ENCODE data around the gene DHRSX. TPM values are rescaled to one million over a fixed set of nuclear protein-coding genes. Genes with fewer than 3 reads are reported as not detected.

DHRSX gene
- total and polyA plus RNA-seq, 2 of the 13 experiments (the other 11 are each of a cell fraction or from before 2014, with no cell fraction given): 15.5 to 24.3 TPM

- TF ChIP-seq EP300 (IDR thresholded peaks at IDR 0.05; ENCODE audit: low read depth in 2 of 2, low read length in 2 of 2) (peak in 1 of 2 experiments; percentile 30; a peak in 1 of 4 replicates), EP300 (CRISPR knock-in tag; IDR thresholded peaks at IDR 0.05; ENCODE audit: borderline replicate concordance) (peak; percentile 64; the same call in 1 of the 2 replicates), ZNF629 (CRISPR knock-in tag; conservative IDR thresholded peaks at IDR 0.05) (peak; percentile 33; the same call in 1 of the 2 replicates), TEF (CRISPR knock-in tag; IDR thresholded peaks at IDR 0.05) (no peak), SAP130 (CRISPR knock-in tag; IDR thresholded peaks at IDR 0.05; ENCODE audit: low read depth) (peak; percentile 62), ZNF331 (CRISPR knock-in tag; IDR thresholded peaks at IDR 0.05) (peak; percentile 56; the same call in 1 of the 2 replicates), CEBPB (IDR thresholded peaks at IDR 0.05; ENCODE audit: borderline replicate concordance, low read depth, low read length) (peak; percentile 92), CBX5 (CRISPR knock-in tag; IDR thresholded peaks at IDR 0.05; ENCODE audit: borderline replicate concordance) (peak; percentile 63; the same call in 1 of the 2 replicates), HNF4A (CRISPR knock-in tag; IDR thresholded peaks at IDR 0.05) (peak; percentile 26; the same call in 1 of the 2 replicates), TBX2 (CRISPR knock-in tag; IDR thresholded peaks at IDR 0.05; ENCODE audit: borderline replicate concordance) (peak; percentile 56), RCOR2 (CRISPR knock-in tag; IDR thresholded peaks at IDR 0.05) (peak; percentile 62; the same call in 1 of the 2 replicates), KDM2A (CRISPR knock-in tag; IDR thresholded peaks at IDR 0.05; ENCODE audit: borderline replicate concordance, low read depth) (peak; percentile 54; the same call in 1 of the 2 replicates), JUNB (CRISPR knock-in tag; IDR thresholded peaks at IDR 0.05; ENCODE audit: borderline replicate concordance) (peak; percentile 68; the same call in 1 of the 2 replicates), CENPT (CRISPR knock-in tag; IDR thresholded peaks at IDR 0.05; ENCODE audit: low read depth) (no peak)
Measured at GRCh38 chrX:2391869-2392606, 108.7 kb downstream of the DHRSX start (continued).

Data from HepG2 (cell line).